ENCODE measurements around the gene PRSS35.

PRSS35 gene, protein sequence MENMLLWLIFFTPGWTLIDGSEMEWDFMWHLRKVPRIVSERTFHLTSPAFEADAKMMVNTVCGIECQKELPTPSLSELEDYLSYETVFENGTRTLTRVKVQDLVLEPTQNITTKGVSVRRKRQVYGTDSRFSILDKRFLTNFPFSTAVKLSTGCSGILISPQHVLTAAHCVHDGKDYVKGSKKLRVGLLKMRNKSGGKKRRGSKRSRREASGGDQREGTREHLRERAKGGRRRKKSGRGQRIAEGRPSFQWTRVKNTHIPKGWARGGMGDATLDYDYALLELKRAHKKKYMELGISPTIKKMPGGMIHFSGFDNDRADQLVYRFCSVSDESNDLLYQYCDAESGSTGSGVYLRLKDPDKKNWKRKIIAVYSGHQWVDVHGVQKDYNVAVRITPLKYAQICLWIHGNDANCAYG

DNA sequence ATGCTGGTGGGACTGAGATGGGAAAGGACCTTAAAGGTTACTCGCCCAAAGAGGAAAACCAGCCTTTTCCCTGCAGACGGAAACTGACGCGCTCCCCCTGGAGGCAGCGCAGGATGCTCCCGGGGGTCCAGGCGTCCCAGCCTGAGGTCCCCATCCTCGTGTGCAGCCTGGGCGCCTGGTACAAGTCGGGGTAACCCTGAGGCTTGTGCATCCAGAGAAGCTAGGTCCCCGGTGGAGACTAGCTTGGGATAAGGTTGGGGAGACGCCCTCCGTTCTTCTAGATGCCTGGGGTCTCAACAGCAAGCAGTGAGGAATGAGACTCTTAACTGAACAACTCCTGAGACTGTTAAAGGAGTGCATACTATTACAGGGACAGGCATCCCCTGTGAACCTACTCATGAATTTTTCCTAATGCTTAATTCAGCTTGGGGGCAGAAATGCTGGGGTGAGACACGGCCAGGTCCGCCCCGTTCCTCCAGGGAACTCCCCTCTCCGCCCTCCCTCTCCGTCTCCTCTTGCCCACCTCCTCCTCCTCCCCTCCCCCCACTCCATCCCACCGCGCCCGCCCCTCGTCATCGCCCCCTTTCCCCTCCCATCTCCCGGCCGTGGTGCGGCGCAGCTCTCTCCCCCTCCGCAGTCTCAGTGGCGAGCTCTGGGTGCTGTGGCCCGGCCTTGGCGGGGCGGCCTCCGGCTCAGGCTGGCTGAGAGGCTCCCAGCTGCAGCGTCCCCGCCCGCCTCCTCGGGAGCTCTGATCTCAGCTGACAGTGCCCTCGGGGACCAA is at the start of gene PRSS35:
Gene PRSS35, plus strand, starts transcription at position 634 of the 781 bp plus-strand sequence. CDS start 10,908 bp downstream, outside the sequence.
- TF ChIP-seq, protein P1, sequence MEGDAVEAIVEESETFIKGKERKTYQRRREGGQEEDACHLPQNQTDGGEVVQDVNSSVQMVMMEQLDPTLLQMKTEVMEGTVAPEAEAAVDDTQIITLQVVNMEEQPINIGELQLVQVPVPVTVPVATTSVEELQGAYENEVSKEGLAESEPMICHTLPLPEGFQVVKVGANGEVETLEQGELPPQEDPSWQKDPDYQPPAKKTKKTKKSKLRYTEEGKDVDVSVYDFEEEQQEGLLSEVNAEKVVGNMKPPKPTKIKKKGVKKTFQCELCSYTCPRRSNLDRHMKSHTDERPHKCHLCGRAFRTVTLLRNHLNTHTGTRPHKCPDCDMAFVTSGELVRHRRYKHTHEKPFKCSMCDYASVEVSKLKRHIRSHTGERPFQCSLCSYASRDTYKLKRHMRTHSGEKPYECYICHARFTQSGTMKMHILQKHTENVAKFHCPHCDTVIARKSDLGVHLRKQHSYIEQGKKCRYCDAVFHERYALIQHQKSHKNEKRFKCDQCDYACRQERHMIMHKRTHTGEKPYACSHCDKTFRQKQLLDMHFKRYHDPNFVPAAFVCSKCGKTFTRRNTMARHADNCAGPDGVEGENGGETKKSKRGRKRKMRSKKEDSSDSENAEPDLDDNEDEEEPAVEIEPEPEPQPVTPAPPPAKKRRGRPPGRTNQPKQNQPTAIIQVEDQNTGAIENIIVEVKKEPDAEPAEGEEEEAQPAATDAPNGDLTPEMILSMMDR (IDR thresholded peaks at IDR 0.05), result peak; percentile 50 to 51
- Histone ChIP-seq H3K27ac (peak within 1 kb of the TSS; percentile 41 to 57), H3K4me1 (peaks cover 0 to 34% (median 6%) of the 10 kb centered on the region in 4 donors), H3K4me3 (peak within 1 kb of the TSS; percentile 50 to 52), H3K27me3 (no peaks in the 10 kb centered on the region), H3K9me3 (no peaks in the 10 kb centered on the region), H3K36me3 (no peaks in the 10 kb centered on the region)
- intact Hi-C loops (cut with DNase I; ENCODE audit: low total_unique reads), result loop anchor here (5.0 kb wide), 2 partner anchors 290 to 445 kb away; partner anchors contain the start of genes DOP1A and UBE3D
- peak; percentile 38 to 77 for DNase-seq

DNA sequence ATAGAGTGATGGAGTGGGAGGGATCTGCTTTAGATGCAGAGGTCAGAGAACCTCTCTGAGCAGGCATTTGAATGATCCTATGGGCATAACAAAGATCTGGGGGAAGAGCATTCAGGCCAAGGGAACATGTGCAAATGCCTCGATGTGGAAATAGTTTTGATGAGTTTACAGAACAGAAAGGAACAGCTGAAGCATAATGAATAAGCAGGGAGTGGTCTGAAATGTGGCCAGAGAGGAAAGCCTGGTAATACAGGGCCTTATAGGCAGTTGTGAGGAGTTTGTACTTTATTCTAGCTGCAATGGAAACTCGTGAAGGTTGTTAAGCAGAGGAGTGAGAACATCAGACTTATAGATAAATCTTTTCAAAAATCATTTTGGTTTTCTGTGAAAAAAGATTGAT is 48.4 kb upstream of the PRSS35 start:
- Histone ChIP-seq H3K9me3 (no peaks in the 10 kb centered on the region), H3K4me1 (no peaks in the 10 kb centered on the region), H3K4me3 (no peak overlapping the region), H3K36me3 (no peaks in the 10 kb centered on the region), H3K27ac (no peak overlapping the region), H3K27me3 (no peaks in the 10 kb centered on the region)
- DNase-seq, result no peak
- intact Hi-C loops (cut with DNase I; ENCODE audit: low total_unique reads), result loop anchor here (10.0 kb wide), 1 partner anchor 729 kb away; no protein-coding TSS in a partner anchor
- TF ChIP-seq, protein P1 (IDR thresholded peaks at IDR 0.05), result no peak

DNA sequence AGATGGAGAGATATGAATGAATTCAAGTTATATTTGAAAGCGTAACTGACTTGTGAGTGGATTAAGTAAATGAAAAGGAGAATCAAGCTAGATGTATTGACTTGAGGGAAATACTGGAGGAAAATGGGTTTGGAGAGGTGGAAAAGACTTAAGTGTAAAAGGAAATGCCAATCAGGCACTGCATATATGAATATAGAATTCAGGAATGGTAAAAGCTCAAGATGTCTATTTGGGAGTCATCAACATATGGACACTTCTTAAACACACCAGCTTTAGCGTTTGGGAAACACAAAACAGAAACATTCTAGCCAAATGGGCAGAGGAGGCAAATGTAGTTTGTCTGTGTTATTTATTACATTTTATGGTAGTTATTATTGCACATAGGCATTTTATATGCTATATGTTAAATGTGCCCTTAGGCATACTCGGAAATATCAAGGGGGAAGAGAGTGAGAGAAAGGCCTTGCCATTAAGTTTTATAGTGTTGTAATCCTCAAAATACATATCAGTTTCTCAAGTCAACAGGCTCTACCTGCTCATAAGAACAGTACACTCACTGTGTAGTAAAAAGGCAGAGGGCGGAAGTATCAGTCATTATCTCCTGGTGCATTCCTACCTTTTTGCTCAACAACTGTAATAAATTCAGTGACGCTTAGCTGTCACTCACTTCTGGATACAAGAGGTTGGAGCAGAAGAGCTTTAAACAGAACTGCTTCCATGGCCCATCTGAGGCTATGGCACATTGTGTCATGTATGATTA is 47.8 kb upstream of the PRSS35 start:
- intact Hi-C loops (cut with DNase I; ENCODE audit: low total_unique reads), result loop anchor here (10.0 kb wide), 1 partner anchor 730 kb away; no protein-coding TSS in a partner anchor
- no peaks in the 10 kb centered on the region for H3K36me3 ChIP-seq
- no peak overlapping the region for H3K4me3 ChIP-seq
- H3K27me3 ChIP-seq, result no peaks in the 10 kb centered on the region
- H3K27ac ChIP-seq, result no peak overlapping the region
- no peak for DNase-seq
- TF ChIP-seq, protein P1 (IDR thresholded peaks at IDR 0.05), result no peak
- no peaks in the 10 kb centered on the region for H3K4me1 ChIP-seq
- H3K9me3 ChIP-seq, result no peaks in the 10 kb centered on the region

DNA sequence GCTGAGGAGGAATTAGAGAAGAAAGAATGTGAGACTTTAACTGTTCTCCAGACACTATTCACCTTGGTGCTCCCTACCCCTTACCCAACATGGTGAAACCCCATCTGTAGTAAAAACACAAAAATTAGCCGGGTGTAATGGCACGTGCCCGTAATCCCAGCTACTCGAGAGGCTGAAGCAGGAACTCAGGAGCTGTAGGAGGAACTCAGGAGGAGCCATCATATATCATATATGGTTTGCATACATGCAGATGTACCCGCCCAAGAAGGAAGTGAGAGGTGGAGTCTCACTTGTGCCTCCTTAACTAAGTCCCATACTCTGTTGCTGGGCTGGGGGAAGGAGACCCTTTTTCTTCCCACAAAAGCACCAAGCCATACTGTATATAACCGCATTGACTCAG is 46.0 kb upstream of the PRSS35 start:
- DNase-seq, result no peak
- no peak overlapping the region for H3K4me3 ChIP-seq
- no peaks in the 10 kb centered on the region for H3K4me1 ChIP-seq
- H3K9me3 ChIP-seq, result no peaks in the 10 kb centered on the region
- TF ChIP-seq, protein P1 (IDR thresholded peaks at IDR 0.05), result no peak
- no peak overlapping the region for H3K27ac ChIP-seq
- H3K27me3 ChIP-seq, result no peaks in the 10 kb centered on the region
- intact Hi-C loops (cut with DNase I; ENCODE audit: low total_unique reads), result loop anchor here (10.0 kb wide), 1 partner anchor 732 kb away; no protein-coding TSS in a partner anchor
- no peaks in the 10 kb centered on the region for H3K36me3 ChIP-seq

DNA sequence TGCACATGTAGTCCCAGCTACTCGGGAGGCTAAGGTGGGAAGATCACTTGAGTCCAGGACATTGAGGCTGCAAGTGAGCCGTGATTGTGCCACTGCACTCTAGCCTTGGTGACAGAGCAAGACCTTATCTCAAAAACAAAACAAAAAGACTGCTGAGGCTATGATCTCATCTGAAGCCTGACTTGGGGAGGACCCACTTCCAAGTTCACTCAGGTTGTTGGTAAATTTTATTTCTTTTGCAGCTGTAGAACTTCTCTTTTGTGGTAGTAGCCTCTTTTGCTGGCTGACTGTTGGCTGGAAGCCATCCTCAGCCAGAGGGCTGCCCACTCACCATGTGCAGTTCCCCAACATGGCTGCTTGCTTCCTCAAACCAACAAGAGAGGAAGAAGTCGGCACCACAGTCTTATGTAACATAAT is 44.7 kb upstream of the PRSS35 start:
- TF ChIP-seq, protein P1 (IDR thresholded peaks at IDR 0.05), result no peak
- Histone ChIP-seq H3K4me3 (no peak overlapping the region), H3K27me3 (no peaks in the 10 kb centered on the region), H3K9me3 (no peaks in the 10 kb centered on the region), H3K4me1 (no peaks in the 10 kb centered on the region), H3K27ac (no peak overlapping the region), H3K36me3 (no peaks in the 10 kb centered on the region)
- peak; percentile 73 to 74 for DNase-seq
- intact Hi-C loops (cut with DNase I; ENCODE audit: low total_unique reads), result loop anchor here (10.0 kb wide), 1 partner anchor 733 kb away; no protein-coding TSS in a partner anchor

Data from tibial artery (tissue), 4 donors.